HG03025 (cell line): Measurements from ENCODE around the gene CLIP1.
"Not testable (repeated sequence)": the region's sequence is repeated elsewhere in the genome, so short reads cannot be mapped to it uniquely, and the experiment has no call there.

Experiments
- ATAC-seq: cut with Tn5 transposase; IDR thresholded peaks from one replicate; pipeline ENCODE4 v1.9.1; 2021; ENCODE audit warnings: mild to moderate bottlenecking, moderate library complexity; ENCODE audit not compliant: unreplicated experiment, low FRiP score

The CLIP1 gene

GRCh38 chr12:122362755-122363154, 59.7 kb downstream of the CLIP1 start:
- ATAC-seq = no peak

DNA sequence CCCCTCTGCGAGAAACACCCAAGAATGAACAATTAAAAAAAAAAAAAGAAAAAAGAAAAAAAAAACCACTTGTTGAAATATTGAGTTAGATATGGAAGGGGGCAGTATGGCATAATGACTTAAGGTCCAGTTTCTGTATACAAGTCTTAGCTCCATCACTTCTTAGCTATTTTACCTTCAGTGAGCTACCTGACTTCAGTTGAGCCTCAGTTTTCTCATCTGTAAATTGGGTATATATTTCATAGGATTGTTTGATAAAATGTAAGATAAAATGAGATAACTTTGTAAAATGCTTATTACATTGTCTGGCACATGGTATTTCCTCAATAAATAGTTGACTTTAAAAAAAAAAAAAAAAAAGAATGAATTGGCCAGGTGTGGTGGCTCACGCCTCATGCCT, 64.1 kb downstream of the CLIP1 start:
- ATAC-seq = not testable (repeated sequence)

DNA sequence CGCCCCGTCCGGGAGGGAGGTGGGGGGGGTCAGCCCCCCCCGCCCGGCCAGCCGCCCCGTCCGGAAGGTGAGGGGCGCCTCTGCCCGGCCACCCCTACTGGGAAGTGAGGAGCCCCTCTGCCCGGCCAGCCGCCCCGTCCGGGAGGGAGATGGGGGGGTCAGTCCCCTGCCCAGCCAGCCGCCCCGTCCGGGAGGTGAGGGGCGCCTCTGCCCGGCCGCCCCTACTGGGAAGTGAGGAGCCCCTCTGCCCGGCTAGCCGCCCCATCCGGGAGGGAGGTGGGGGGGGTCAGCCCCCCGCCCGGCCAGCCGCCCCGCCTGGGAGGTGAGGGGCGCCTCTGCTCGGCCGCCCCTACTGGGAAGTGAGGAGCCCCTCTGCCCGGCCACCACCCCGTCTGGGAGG, 64.9 kb downstream of the CLIP1 start:
- not testable (repeated sequence) for ATAC-seq

DNA sequence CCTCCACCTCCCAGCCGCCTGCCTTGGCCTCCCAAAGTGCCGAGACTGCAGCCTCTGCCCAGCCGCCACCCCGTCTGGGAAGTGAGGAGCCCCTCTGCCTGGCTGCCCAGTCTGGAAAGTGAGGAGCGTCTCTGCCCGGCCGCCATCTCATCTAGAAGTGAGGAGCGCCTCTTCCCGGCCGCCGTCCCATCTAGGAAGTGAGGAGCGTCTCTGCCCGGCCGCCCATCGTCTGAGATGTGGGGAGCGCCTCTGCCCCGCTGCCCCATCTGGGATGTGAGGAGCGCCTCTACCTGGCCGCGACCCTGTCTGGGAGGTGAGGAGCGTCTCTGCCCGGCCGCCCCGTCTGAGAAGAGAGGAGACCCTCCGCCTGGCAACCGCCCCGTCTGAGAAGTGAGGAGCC, 65.5 kb downstream of the CLIP1 start:
- ATAC-seq = not testable (repeated sequence)

- no peak for ATAC-seq
Observed at GRCh38 chr12:122356192-122356635, 66.3 kb downstream of the CLIP1 start.

- no peak for ATAC-seq
Observed at GRCh38 chr12:122355706-122356105, 66.8 kb downstream of the CLIP1 start.

DNA sequence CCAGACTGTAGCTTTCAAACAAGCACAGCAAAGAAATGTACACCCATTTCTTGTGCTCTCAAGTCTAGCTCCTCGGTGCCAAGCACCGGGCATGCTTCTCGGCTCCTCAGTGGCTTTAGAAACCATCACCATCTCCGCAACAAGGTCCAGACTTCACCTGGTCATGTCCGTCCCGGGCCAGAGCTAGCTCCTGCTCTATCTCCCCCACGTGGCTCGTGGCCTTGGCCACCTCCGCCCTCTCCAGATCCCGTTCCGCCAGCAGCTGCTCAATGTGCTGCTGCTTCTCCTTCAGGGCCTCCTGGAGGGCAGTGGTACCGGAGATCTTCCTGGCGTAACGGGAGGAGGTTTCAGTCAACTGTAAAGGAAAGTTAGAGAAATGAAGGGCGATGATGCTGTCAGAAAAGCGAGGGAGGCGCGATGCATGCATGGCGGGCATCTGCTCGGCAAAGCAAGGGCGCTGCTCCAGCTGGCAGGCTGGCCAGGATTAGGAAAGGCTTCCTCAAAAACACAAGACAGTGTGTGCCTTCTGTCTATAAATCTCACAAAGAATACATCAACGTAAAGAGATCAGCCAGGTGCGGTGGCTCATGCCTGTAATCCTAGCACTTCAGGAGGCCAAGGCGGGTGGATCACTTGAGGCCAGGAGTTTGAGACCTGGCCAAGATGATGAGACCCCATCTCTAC, 67.4 kb downstream of the CLIP1 start:
- no peak for ATAC-seq

- no peak for ATAC-seq
Observed at GRCh38 chr12:122352394-122352793, 70.1 kb downstream of the CLIP1 start.

DNA sequence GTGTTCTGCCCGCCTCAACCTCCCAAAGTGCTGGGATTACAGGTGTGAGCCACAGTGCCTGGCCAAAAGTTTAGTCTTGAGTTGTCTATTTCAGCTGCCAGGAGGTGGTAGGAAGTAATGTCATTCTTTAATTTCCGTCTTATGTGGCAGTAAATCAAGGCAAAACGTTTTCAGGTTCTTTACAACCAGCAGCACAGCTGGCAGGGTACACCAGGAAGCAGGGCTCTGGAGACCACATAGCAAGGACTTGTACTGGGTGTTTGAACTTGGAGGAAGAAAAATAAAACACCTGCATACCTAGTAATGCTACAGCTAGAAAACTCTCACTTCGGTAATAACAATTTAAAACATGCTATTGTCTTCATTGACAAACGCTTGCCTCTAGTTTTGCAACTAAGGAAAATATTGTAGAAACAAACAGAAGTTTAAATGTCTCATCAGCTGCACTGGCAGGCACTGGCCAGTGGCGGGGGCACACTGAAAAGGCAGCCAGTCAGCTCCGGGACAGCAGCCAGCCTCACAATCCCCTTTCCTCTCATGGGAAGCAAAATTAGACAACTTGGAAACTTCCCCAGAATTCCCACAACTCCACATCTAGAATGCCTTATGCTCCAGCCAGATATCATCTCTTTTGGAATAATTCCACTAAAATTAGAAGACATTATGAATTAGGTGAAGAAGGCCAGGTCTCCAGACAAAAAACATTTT, 72.2 kb downstream of the CLIP1 start:
- ATAC-seq = no peak

- ATAC-seq = no peak
Observed at GRCh38 chr12:122349078-122349477, 73.4 kb downstream of the CLIP1 start.

DNA sequence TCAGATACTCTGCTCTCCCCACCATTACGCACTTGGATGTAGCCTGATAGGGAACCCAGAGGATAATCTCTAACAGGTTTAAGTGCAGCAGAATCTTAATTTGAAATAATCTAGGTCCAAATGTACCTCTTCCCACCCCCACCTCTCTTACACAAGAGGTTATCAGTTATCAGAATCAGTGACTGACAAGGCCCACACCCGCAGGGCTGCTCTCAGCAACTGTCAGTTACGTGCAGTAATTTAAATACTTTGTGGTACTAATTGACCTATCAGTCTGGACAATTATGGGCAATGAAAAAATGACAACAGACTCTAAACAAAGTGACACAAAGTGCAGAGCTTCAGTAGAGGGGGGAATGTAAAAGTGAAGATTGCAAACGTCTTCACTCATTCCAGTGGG, 74.0 kb downstream of the CLIP1 start:
- ATAC-seq = no peak

GRCh38 chr12:122346054-122346453, 76.4 kb downstream of the CLIP1 start:
- ATAC-seq = no peak

GRCh38 chr12:122345042-122345441, 77.4 kb downstream of the CLIP1 start:
- no peak for ATAC-seq

- no peak for ATAC-seq
Observed at GRCh38 chr12:122336015-122336946, 86.2 kb downstream of the CLIP1 start.

- ATAC-seq = no peak
Observed at GRCh38 chr12:122333142-122334087, 89.1 kb downstream of the CLIP1 start.

DNA sequence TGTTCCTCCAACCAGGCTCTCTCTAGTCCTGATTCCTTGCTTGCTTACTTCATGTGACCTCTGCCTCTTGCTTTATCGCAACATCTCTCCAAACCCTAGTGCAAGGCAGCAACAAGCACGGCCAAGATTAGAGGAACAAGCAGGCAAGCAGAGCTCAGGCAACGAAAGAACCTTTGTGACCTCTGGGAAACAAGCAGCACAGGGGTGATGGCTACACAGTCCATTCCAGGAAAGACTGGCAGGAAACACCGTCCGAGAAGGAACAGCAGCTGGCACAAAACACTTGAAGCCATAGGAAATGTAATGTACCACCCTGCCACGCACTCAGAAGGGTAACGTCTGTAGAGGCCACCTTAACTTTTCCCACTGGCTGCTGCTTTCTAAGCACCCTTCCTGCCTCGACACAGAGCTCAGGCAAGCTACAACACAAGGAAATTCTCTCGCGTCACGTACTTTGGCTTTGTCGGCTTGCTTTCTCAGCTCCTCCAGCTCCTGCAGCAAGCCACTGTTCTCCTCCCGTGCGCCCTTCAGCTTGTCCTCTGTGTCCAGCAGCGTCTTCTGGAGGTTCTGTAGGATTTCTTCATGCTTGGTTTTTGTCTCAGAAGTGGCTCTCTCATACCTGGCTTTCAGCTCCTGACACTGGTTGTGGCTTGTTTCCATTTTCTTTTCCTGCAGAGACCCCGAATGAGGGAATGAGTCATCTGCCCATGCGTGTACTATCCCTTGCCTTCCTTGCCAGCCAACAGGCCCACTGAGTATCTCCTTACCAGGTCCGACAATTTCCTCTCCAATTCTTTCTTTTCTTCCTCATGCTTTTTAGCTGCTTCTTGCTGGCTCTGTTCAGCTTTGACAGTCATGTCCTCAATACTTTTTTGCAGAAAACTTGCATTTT, 94.7 kb downstream of the CLIP1 start:
- no peak for ATAC-seq

GRCh38 chr12:122327014-122327413, 95.5 kb downstream of the CLIP1 start:
- ATAC-seq = no peak

DNA sequence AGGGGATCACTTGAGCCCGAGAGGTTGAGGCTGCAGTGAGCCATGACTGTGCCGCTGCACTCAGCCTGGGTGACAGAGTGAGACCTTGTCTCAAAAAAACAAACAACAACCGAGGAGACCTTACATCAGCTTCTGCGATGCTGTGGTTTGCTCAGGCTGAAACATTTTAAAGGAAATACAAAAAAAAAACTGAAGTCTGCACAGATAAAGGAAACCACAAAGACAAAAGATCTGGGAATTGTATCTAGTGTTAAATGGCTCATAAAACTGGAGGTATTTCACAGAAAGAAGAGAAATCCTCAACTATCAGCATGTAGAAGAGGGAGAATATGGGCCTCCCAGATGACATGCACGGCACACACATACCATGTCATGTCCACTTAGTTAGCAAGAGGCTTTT, 95.9 kb downstream of the CLIP1 start:
- ATAC-seq = no peak
